GM18861 (cell line): ENCODE results near the gene WDR5.
"Not testable (repeated sequence)": the region's sequence is repeated elsewhere in the genome, so short reads cannot be mapped to it uniquely, and the experiment has no call there.

Experiments used
- ATAC-seq: cut with Tn5 transposase; IDR thresholded peaks from one replicate; pipeline ENCODE4 v1.9.1; 2021; ENCODE audit not compliant: unreplicated experiment

Gene WDR5

GRCh38 chr9:134135343-134136117 is at the start of gene WDR5:
Gene WDR5 (plus strand): TSS chr9:134136082. CDS start chr9:134139878, 3,796 bp downstream.
- peak; percentile 41 for ATAC-seq

GRCh38 chr9:134088063-134088725 is 47.7 kb upstream of the WDR5 start:
- no peak for ATAC-seq

- ATAC-seq: no peak
Measured at GRCh38 chr9:134089972-134090371, 45.9 kb upstream of the WDR5 start.

GRCh38 chr9:134099123-134099761 is 36.6 kb upstream of the WDR5 start:
- ATAC-seq: no peak

GRCh38 chr9:134100040-134100439 is 35.8 kb upstream of the WDR5 start:
- ATAC-seq: no peak

- ATAC-seq: not testable (repeated sequence)
Measured at GRCh38 chr9:134101133-134101532, 34.7 kb upstream of the WDR5 start.

- no peak for ATAC-seq
Measured at GRCh38 chr9:134101623-134102149, 34.2 kb upstream of the WDR5 start.

- ATAC-seq: no peak
Measured at GRCh38 chr9:134103391-134103998, 32.4 kb upstream of the WDR5 start.

- no peak for ATAC-seq
Measured at GRCh38 chr9:134111064-134111463, 24.8 kb upstream of the WDR5 start.

GRCh38 chr9:134112561-134112960 is 23.3 kb upstream of the WDR5 start:
- ATAC-seq: no peak

GRCh38 chr9:134118972-134119371 is 16.9 kb upstream of the WDR5 start:
- ATAC-seq: not testable (repeated sequence)

GRCh38 chr9:134123764-134124128 is 12.1 kb upstream of the WDR5 start:
- ATAC-seq: no peak

- ATAC-seq: no peak
Measured at GRCh38 chr9:134125413-134126095, 10.3 kb upstream of the WDR5 start.

GRCh38 chr9:134126373-134126772 is 9.5 kb upstream of the WDR5 start:
- ATAC-seq: no peak

- no peak for ATAC-seq
Measured at GRCh38 chr9:134127065-134127580, 8.8 kb upstream of the WDR5 start.

- no peak for ATAC-seq
Measured at GRCh38 chr9:134127616-134128015, 8.3 kb upstream of the WDR5 start.

GRCh38 chr9:134128727-134129679 is 6.9 kb upstream of the WDR5 start:
- no peak for ATAC-seq

- no peak for ATAC-seq
Measured at GRCh38 chr9:134130503-134131375, 5.1 kb upstream of the WDR5 start.
